ENCODE results near the gene PSMD11. TPM values are rescaled to one million over a fixed set of nuclear protein-coding genes. Genes with fewer than 3 reads are reported as not detected.

Gene PSMD11
- polyA plus RNA-seq, 1 donor (not counting 4 experiments of a cell fraction or from before 2014, with no cell fraction given) = 103 TPM

DNA sequence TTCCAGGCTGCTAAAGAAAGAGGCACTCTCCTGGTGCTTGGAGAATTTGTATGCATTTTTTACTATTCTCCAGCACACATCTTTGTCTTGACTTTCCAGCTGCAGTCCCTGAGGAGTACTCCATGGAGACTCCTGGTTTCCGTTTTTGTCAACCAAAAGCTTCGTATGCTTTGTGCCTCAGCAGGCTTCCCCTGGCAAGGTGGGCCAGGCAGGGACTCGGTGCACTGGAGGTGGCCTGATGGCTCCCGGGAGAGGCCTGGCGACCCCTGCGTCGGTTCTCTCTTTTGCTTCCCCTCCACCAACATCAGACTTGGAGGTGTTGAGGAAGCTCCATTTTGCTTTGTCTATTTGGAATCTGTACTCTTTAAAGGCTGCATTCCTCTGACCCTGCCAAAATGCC, 66.2 kb downstream of the PSMD11 start:
- DNase-seq (ENCODE audit: low read depth, low spot score) (no peak), FAIRE-seq (no peak)
- no peaks in the 10 kb centered on the region for H3K9me1 ChIP-seq (ENCODE audit: control insufficient read depth, extremely low read depth, insufficient read depth, low read length)
- H3K4me3 ChIP-seq (ENCODE audit: control insufficient read depth in 2 of 3, extremely low read depth in 1 of 3, insufficient read depth in 2 of 3, low read depth in 1 of 3, low read length in 3 of 3) = no peak overlapping the region
- H2AFZ ChIP-seq (ENCODE audit: control insufficient read depth, low read length) = no peak overlapping the region
- H3K9me3 ChIP-seq (ENCODE audit: control insufficient read depth, low read depth, low read length) = no peaks in the 10 kb centered on the region
- no peaks in the 10 kb centered on the region for H3K36me3 ChIP-seq (ENCODE audit: control insufficient read depth in 2 of 2, extremely low read depth in 1 of 2, insufficient read depth in 2 of 2, low read length in 2 of 2)
- no peak for TF ChIP-seq EZH2 (IDR thresholded peaks at IDR 0.05; ENCODE audit: low read length)
- TF ChIP-seq, protein P1, sequence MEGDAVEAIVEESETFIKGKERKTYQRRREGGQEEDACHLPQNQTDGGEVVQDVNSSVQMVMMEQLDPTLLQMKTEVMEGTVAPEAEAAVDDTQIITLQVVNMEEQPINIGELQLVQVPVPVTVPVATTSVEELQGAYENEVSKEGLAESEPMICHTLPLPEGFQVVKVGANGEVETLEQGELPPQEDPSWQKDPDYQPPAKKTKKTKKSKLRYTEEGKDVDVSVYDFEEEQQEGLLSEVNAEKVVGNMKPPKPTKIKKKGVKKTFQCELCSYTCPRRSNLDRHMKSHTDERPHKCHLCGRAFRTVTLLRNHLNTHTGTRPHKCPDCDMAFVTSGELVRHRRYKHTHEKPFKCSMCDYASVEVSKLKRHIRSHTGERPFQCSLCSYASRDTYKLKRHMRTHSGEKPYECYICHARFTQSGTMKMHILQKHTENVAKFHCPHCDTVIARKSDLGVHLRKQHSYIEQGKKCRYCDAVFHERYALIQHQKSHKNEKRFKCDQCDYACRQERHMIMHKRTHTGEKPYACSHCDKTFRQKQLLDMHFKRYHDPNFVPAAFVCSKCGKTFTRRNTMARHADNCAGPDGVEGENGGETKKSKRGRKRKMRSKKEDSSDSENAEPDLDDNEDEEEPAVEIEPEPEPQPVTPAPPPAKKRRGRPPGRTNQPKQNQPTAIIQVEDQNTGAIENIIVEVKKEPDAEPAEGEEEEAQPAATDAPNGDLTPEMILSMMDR (optimal IDR thresholded peaks at IDR 0.05 in 1 of 3, IDR thresholded peaks at IDR 0.05 in 1 of 3, conservative IDR thresholded peaks at IDR 0.05 in 1 of 3; ENCODE audit: extremely low read depth in 1 of 3, insufficient read depth in 2 of 3, low read length in 3 of 3) = no peak
- dilution Hi-C loops (cut with MboI; ENCODE audit: extremely low pct_ligation_motif_present, low sequenced_read_pairs) = no loop called here
- no peaks in the 10 kb centered on the region for H4K20me1 ChIP-seq (ENCODE audit: control insufficient read depth, extremely low read depth, insufficient read depth, low read length)
- H3K27me3 ChIP-seq (ENCODE audit: control insufficient read depth, extremely low read depth, insufficient read depth, low read length) = no peaks in the 10 kb centered on the region
- no peak overlapping the region for H3K27ac ChIP-seq (ENCODE audit: control insufficient read depth, insufficient read depth, low read length)
- no peaks in the 10 kb centered on the region for H3K4me1 ChIP-seq (ENCODE audit: control insufficient read depth, extremely low read depth, insufficient read depth, low read length)
- H3K9ac ChIP-seq (ENCODE audit: control insufficient read depth, extremely low read depth, insufficient read depth, low read length) = no peak overlapping the region
- H3K4me2 ChIP-seq (ENCODE audit: control insufficient read depth, extremely low read depth, insufficient read depth, low read depth, low read length) = no peak overlapping the region
- no peaks in the 10 kb centered on the region for H3K79me2 ChIP-seq (ENCODE audit: control insufficient read depth, insufficient read depth, low read length)

DNA sequence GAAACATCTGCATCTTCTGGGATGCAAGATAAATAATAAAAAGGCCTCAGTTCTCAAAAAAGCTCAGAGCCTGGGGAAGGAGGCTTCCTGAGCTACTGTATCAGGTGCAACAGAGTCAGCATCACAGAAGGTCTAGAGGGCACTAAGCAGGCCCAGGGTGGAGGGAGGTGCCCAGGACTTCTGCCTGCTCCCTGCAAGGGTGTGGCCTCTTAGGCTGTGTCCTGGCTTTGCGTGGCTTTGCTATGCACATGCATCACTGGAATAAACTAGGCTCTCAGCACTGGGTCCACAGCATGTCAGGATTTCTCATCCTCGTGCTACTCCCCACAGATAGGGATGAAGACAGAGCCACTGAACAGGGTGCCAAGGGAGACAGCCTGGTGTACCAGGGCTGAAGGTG, 68.0 kb downstream of the PSMD11 start:
- Histone ChIP-seq H3K27ac (ENCODE audit: control insufficient read depth, insufficient read depth, low read length) (no peak overlapping the region), H3K79me2 (ENCODE audit: control insufficient read depth, insufficient read depth, low read length) (no peaks in the 10 kb centered on the region), H3K4me3 (ENCODE audit: control insufficient read depth in 2 of 3, extremely low read depth in 1 of 3, insufficient read depth in 2 of 3, low read depth in 1 of 3, low read length in 3 of 3) (no peak overlapping the region), H3K4me2 (ENCODE audit: control insufficient read depth, extremely low read depth, insufficient read depth, low read depth, low read length) (no peak overlapping the region), H2AFZ (ENCODE audit: control insufficient read depth, low read length) (no peak overlapping the region), H3K9ac (ENCODE audit: control insufficient read depth, extremely low read depth, insufficient read depth, low read length) (no peak overlapping the region), H3K9me1 (ENCODE audit: control insufficient read depth, extremely low read depth, insufficient read depth, low read length) (no peaks in the 10 kb centered on the region), H4K20me1 (ENCODE audit: control insufficient read depth, extremely low read depth, insufficient read depth, low read length) (no peaks in the 10 kb centered on the region), H3K27me3 (ENCODE audit: control insufficient read depth, extremely low read depth, insufficient read depth, low read length) (no peaks in the 10 kb centered on the region), H3K36me3 (ENCODE audit: control insufficient read depth in 2 of 2, extremely low read depth in 1 of 2, insufficient read depth in 2 of 2, low read length in 2 of 2) (no peaks in the 10 kb centered on the region), H3K4me1 (ENCODE audit: control insufficient read depth, extremely low read depth, insufficient read depth, low read length) (no peaks in the 10 kb centered on the region), H3K9me3 (ENCODE audit: control insufficient read depth, low read depth, low read length) (no peaks in the 10 kb centered on the region)
- dilution Hi-C loops (cut with MboI; ENCODE audit: extremely low pct_ligation_motif_present, low sequenced_read_pairs) = no loop called here
- DNase-seq (ENCODE audit: low read depth, low spot score) = no peak
- TF ChIP-seq, protein P1 (optimal IDR thresholded peaks at IDR 0.05 in 1 of 3, IDR thresholded peaks at IDR 0.05 in 1 of 3, conservative IDR thresholded peaks at IDR 0.05 in 1 of 3; ENCODE audit: extremely low read depth in 1 of 3, insufficient read depth in 2 of 3, low read length in 3 of 3) = no peak
- TF ChIP-seq EZH2 (IDR thresholded peaks at IDR 0.05; ENCODE audit: low read length) = no peak
- no peak for FAIRE-seq
